AG09309 (cell line): Measurements from ENCODE around the gene ADCY9.
A peak's percentile ranks its signal among the peaks of the same experiment; 100 is the strongest.

ENCODE experiments used
- DNase-seq: peaks from one replicate; pipeline ENCODE4 v3.0.0-alpha.2; 2010; ENCODE audit warnings: low read depth
- H3K4me3 ChIP-seq: 2 replicates; pipeline ENCODE4 v1.5.1; 2011; ENCODE audit warnings: mild to moderate bottlenecking, low read depth, low read length, moderate library complexity; ENCODE audit not compliant: control insufficient read depth
- CTCF ChIP-seq: IDR thresholded peaks from 2 replicates; pipeline ENCODE4 v1.5.1; 2011; ENCODE audit warnings: mild to moderate bottlenecking, low read depth, low read length, inconsistent platforms; ENCODE audit not compliant: insufficient read depth, control insufficient read depth; ENCODE audit errors: missing control alignments

ADCY9 gene

GRCh38 chr16:4021070-4021779, 95.0 kb downstream of the ADCY9 start:
- TF ChIP-seq CTCF, result no peak
- no peak overlapping the region for H3K4me3 ChIP-seq
- DNase-seq, result no peak

GRCh38 chr16:4019371-4019791, 96.9 kb downstream of the ADCY9 start:
- DNase-seq, result no peak
- no peak for TF ChIP-seq CTCF
- peak overlapping the region; percentile 12 for H3K4me3 ChIP-seq

GRCh38 chr16:4018391-4018790, 97.9 kb downstream of the ADCY9 start:
- no peak overlapping the region for H3K4me3 ChIP-seq
- DNase-seq, result no peak
- no peak for TF ChIP-seq CTCF

GRCh38 chr16:4017807-4018206, 98.4 kb downstream of the ADCY9 start:
- no peak for DNase-seq
- no peak for TF ChIP-seq CTCF
- H3K4me3 ChIP-seq, result no peak overlapping the region

- no peak for TF ChIP-seq CTCF
- peak; percentile 65 for DNase-seq
- H3K4me3 ChIP-seq, result no peak overlapping the region
Measured at GRCh38 chr16:4016658-4017057, 99.6 kb downstream of the ADCY9 start.

GRCh38 chr16:4016005-4016352, 100.3 kb downstream of the ADCY9 start:
- no peak for DNase-seq
- H3K4me3 ChIP-seq, result no peak overlapping the region
- TF ChIP-seq CTCF, result no peak

GRCh38 chr16:4015275-4016004, 100.8 kb downstream of the ADCY9 start:
- no peak overlapping the region for H3K4me3 ChIP-seq
- no peak for DNase-seq
- no peak for TF ChIP-seq CTCF
